ENCODE measurements around the gene GALNT6.

DNA sequence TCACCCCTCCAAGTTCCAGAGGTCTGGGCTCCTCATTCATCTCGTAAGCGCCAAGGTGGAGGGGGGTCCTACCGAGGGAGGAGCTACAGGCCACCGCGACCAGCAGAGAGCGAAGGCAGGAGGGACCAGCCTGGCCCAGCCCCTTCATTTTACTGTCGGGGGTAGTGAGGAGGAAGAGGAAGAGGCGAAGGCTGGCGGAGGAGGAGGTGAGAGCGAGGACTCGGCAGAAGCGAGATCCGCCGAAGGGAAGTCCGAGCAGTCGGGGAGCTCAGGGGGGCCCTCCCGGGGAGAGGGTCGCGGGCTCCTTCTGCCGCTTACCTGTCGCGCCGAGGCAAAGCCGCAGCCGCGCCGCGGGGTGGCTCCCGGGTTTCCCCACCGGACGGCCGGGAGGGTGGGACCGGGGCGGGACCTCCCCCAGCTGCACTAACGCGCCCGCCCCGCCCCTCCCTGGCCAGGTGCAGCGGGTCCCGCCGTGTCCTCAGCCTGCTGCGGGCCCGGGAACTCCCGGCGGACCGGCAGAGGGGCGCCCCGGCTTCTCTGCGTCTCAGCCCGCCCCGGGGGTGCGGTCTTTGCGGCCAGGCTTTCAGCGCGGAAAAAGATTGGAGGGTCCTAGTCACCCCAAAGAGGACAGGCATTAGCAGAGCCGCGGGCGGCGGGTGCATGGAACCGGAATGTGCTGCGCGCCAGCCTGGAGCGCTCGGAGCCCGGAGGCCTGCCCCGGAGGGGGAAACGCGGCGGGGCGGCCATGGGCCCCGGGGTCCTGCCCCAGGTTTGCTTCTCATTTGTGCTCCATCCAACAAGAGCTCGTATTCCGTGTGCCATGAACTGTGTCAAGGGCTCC lies at the start of gene GALNT6:
- TF ChIP-seq, protein P1, sequence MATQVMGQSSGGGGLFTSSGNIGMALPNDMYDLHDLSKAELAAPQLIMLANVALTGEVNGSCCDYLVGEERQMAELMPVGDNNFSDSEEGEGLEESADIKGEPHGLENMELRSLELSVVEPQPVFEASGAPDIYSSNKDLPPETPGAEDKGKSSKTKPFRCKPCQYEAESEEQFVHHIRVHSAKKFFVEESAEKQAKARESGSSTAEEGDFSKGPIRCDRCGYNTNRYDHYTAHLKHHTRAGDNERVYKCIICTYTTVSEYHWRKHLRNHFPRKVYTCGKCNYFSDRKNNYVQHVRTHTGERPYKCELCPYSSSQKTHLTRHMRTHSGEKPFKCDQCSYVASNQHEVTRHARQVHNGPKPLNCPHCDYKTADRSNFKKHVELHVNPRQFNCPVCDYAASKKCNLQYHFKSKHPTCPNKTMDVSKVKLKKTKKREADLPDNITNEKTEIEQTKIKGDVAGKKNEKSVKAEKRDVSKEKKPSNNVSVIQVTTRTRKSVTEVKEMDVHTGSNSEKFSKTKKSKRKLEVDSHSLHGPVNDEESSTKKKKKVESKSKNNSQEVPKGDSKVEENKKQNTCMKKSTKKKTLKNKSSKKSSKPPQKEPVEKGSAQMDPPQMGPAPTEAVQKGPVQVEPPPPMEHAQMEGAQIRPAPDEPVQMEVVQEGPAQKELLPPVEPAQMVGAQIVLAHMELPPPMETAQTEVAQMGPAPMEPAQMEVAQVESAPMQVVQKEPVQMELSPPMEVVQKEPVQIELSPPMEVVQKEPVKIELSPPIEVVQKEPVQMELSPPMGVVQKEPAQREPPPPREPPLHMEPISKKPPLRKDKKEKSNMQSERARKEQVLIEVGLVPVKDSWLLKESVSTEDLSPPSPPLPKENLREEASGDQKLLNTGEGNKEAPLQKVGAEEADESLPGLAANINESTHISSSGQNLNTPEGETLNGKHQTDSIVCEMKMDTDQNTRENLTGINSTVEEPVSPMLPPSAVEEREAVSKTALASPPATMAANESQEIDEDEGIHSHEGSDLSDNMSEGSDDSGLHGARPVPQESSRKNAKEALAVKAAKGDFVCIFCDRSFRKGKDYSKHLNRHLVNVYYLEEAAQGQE (IDR thresholded peaks at IDR 0.05; ENCODE audit: insufficient read depth in 1 of 2, low read depth in 2 of 2, low read length in 2 of 2) = no peak
- no peak for TF ChIP-seq TAF1 (IDR thresholded peaks at IDR 0.05; ENCODE audit: borderline replicate concordance, insufficient read depth, low read length)
